OCI-LY1 (cell line): ENCODE data around the gene RCN1.

Experiments used
- H2AFZ ChIP-seq: fragments of 200-600 bp; sonication (generic), shearing (Covaris generic); 2 replicates; pipeline ENCODE4 v1.6.0; 2014; ENCODE audit warnings: antibody characterized with exemption, mild to moderate bottlenecking, low read length
- H3F3A ChIP-seq: fragments of 200-600 bp; sonication (generic), shearing (Covaris generic); 2 replicates; pipeline ENCODE4 v1.6.0; 2014; ENCODE audit warnings: mild to moderate bottlenecking, antibody characterized with exemption, low read length, moderate library complexity; ENCODE audit not compliant: insufficient read depth
- H3K27ac ChIP-seq: fragments of 200-600 bp; sonication (generic); 2 replicates; pipeline ENCODE4 v1.5.1; 2014; ENCODE audit warnings: low read length, mixed run types, mild to moderate bottlenecking, low read depth; ENCODE audit not compliant: poor library complexity, severe bottlenecking
- H3K27me3 ChIP-seq: fragments of 200-600 bp; sonication (generic); 2 replicates; pipeline ENCODE4 v1.6.0; 2014; ENCODE audit warnings: antibody characterized with exemption, mild to moderate bottlenecking, low read length, moderate library complexity; ENCODE audit not compliant: insufficient read depth
- H3K36me3 ChIP-seq: fragments of 200-600 bp; sonication (generic); 2 replicates; pipeline ENCODE4 v1.6.1; 2014; ENCODE audit warnings: mild to moderate bottlenecking, antibody characterized with exemption, low read length, moderate library complexity, mixed read lengths; ENCODE audit not compliant: insufficient read depth
- H3K4me1 ChIP-seq: fragments of 200-600 bp; sonication (generic); 2 replicates; pipeline ENCODE4 v1.5.1; 2014; ENCODE audit warnings: mild to moderate bottlenecking, low read length, moderate library complexity; ENCODE audit not compliant: insufficient read depth, severe bottlenecking
- H3K4me2 ChIP-seq: fragments of 200-600 bp; sonication (generic), shearing (Covaris generic); 2 replicates; pipeline ENCODE4 v1.6.1; 2014; ENCODE audit warnings: low read length
- H3K4me3 ChIP-seq: fragments of 200-600 bp; sonication (generic); 2 replicates; pipeline ENCODE4 v1.5.1; 2014; ENCODE audit warnings: low read length, low read depth, mild to moderate bottlenecking, mixed read lengths; ENCODE audit not compliant: poor library complexity, severe bottlenecking
- H3K79me2 ChIP-seq: fragments of 200-600 bp; shearing (Covaris generic); 2 replicates; pipeline ENCODE4 v1.6.1; 2016; ENCODE audit warnings: mixed run types, low read length, mixed read lengths; ENCODE audit not compliant: insufficient read depth
- H3K9ac ChIP-seq: fragments of 200-600 bp; sonication (generic), shearing (Covaris generic); 2 replicates; pipeline ENCODE4 v1.6.1; 2014; ENCODE audit warnings: mild to moderate bottlenecking, low read length, mixed read lengths
- H3K9me2 ChIP-seq: fragments of 200-600 bp; sonication (generic), shearing (Covaris generic); 2 replicates; pipeline ENCODE4 v1.6.1; 2014; ENCODE audit warnings: low read depth, mild to moderate bottlenecking, low read length, mixed read lengths
- H3K9me3 ChIP-seq: fragments of 200-600 bp; shearing (Covaris generic); 2 replicates; pipeline ENCODE4 v1.6.1; 2014; ENCODE audit warnings: low read length, mixed read lengths
- H4K20me1 ChIP-seq: fragments of 200-600 bp; sonication (generic), shearing (Covaris generic); 2 replicates; pipeline ENCODE4 v1.6.0; 2016; ENCODE audit warnings: mild to moderate bottlenecking, low read length; ENCODE audit not compliant: insufficient read depth
- CTCF ChIP-seq: fragments of 200-600 bp; sonication (generic), shearing (Covaris generic); IDR thresholded peaks from 2 replicates; pipeline ENCODE4 v1.5.1; 2017; ENCODE audit warnings: mild to moderate bottlenecking, antibody characterized with exemption, low read length, moderate library complexity, mixed read lengths
- EZH2 ChIP-seq: fragments of 200-600 bp; sonication (generic), shearing (Covaris generic); IDR thresholded peaks from 2 replicates; pipeline ENCODE4 v1.8.0; 2017; ENCODE audit warnings: borderline replicate concordance, mixed run types, mild to moderate bottlenecking, antibody characterized with exemption, low read length, moderate library complexity, mixed read lengths

RCN1 gene

GRCh38 chr11:32141745-32142546 lies 51.1 kb downstream of the RCN1 start:
- Histone ChIP-seq H3K9me3 (no peaks in the 10 kb centered on the region), H3K4me3 (no peak overlapping the region), H3K36me3 (no peaks in the 10 kb centered on the region), H4K20me1 (no peaks in the 10 kb centered on the region), H3K27me3 (no peaks in the 10 kb centered on the region; the same call in 1 of the 2 replicates), H3K4me1 (no peaks in the 10 kb centered on the region), H3K27ac (no peak overlapping the region), H2AFZ (no peak overlapping the region), H3K9ac (no peak overlapping the region), H3K4me2 (no peak overlapping the region), H3F3A (no peaks in the 10 kb centered on the region), H3K9me2 (no peaks in the 10 kb centered on the region), H3K79me2 (no peaks in the 10 kb centered on the region)
- no peak for TF ChIP-seq EZH2
- TF ChIP-seq CTCF: no peak

GRCh38 chr11:32143378-32143777 lies 52.5 kb downstream of the RCN1 start:
- Histone ChIP-seq H3K4me1 (no peaks in the 10 kb centered on the region), H4K20me1 (no peaks in the 10 kb centered on the region), H3F3A (no peaks in the 10 kb centered on the region), H3K9me3 (no peaks in the 10 kb centered on the region), H3K9ac (no peak overlapping the region), H3K79me2 (no peaks in the 10 kb centered on the region), H3K4me3 (no peak overlapping the region), H3K36me3 (no peaks in the 10 kb centered on the region), H3K4me2 (no peak overlapping the region), H3K27ac (no peak overlapping the region), H3K27me3 (no peaks in the 10 kb centered on the region; the same call in 1 of the 2 replicates), H3K9me2 (no peaks in the 10 kb centered on the region), H2AFZ (no peak overlapping the region)
- no peak for TF ChIP-seq CTCF
- TF ChIP-seq EZH2: no peak

GRCh38 chr11:32145282-32145681 lies 54.4 kb downstream of the RCN1 start:
- Histone ChIP-seq H3K79me2 (no peaks in the 10 kb centered on the region), H4K20me1 (no peaks in the 10 kb centered on the region), H3K9me2 (no peaks in the 10 kb centered on the region), H3K27ac (no peak overlapping the region), H3K4me3 (no peak overlapping the region), H3K4me1 (no peaks in the 10 kb centered on the region), H3K9me3 (no peaks in the 10 kb centered on the region), H3F3A (no peaks in the 10 kb centered on the region), H3K4me2 (no peak overlapping the region), H3K36me3 (no peaks in the 10 kb centered on the region), H3K9ac (no peak overlapping the region), H3K27me3 (no peaks in the 10 kb centered on the region), H2AFZ (no peak overlapping the region)
- TF ChIP-seq CTCF: no peak
- TF ChIP-seq EZH2: no peak
